GM19099 (cell line): ENCODE data around the gene RAPGEF4.

ENCODE experiments used
- POLR2A ChIP-seq: IDR thresholded peaks from 3 replicates; pipeline ENCODE4 v1.6.1; 2011; ENCODE audit warnings: low read depth; ENCODE audit not compliant: insufficient read length; ENCODE audit errors: extremely low read depth

The RAPGEF4 gene

GRCh38 chr2:172722481-172722880 is 13.2 kb upstream of the RAPGEF4 start:
- TF ChIP-seq POLR2A = no peak

GRCh38 chr2:172723286-172723685 is 12.4 kb upstream of the RAPGEF4 start:
- TF ChIP-seq POLR2A = no peak

- no peak for TF ChIP-seq POLR2A
Observed at GRCh38 chr2:172724724-172725123, 10.9 kb upstream of the RAPGEF4 start.

GRCh38 chr2:172725284-172725683 is 10.4 kb upstream of the RAPGEF4 start:
- TF ChIP-seq POLR2A = no peak

- TF ChIP-seq POLR2A = no peak
Observed at GRCh38 chr2:172725746-172726145, 9.9 kb upstream of the RAPGEF4 start.

- TF ChIP-seq POLR2A = no peak
Observed at GRCh38 chr2:172726172-172726735, 9.4 kb upstream of the RAPGEF4 start.

- TF ChIP-seq POLR2A = no peak
Observed at GRCh38 chr2:172730411-172730810, 5.2 kb upstream of the RAPGEF4 start.

- TF ChIP-seq POLR2A = no peak
Observed at GRCh38 chr2:172734711-172735581, 699 bp upstream of the RAPGEF4 start.

GRCh38 chr2:172736424-172737174 is 954 bp downstream of the RAPGEF4 start:
- TF ChIP-seq POLR2A = no peak

- no peak for TF ChIP-seq POLR2A
Observed at GRCh38 chr2:172739661-172740266, 4.1 kb downstream of the RAPGEF4 start.

GRCh38 chr2:172740856-172741255 is 5.2 kb downstream of the RAPGEF4 start:
- TF ChIP-seq POLR2A = no peak

- TF ChIP-seq POLR2A = no peak
Observed at GRCh38 chr2:172742931-172743540, 7.4 kb downstream of the RAPGEF4 start.

- TF ChIP-seq POLR2A = no peak
Observed at GRCh38 chr2:172743898-172744297, 8.3 kb downstream of the RAPGEF4 start.

GRCh38 chr2:172745636-172746035 is 10.0 kb downstream of the RAPGEF4 start:
- TF ChIP-seq POLR2A = no peak

GRCh38 chr2:172749388-172749787 is 13.7 kb downstream of the RAPGEF4 start:
- TF ChIP-seq POLR2A = no peak
